Gastrocnemius medialis (tissue), 4 donors: ENCODE data around the gene CPE.

Source experiments
- CTCF ChIP-seq, 5 experiments: fragments of 450-650 bp in 3 of 5; fragments of 200-600 bp in 2 of 5; sonication (generic) in 2 of 5; IDR thresholded peaks in 4 of 5; conservative IDR thresholded peaks in 1 of 5; 1 replicate in 4 of 5; 2 replicates in 1 of 5; pipeline ENCODE4 v1.5.1; 2016 to 2019; ENCODE audit warnings: antibody characterized with exemption in 5 of 5, mild to moderate bottlenecking in 3 of 5, moderate library complexity in 3 of 5
- POLR2A ChIP-seq, 2 donors: fragments of 450-650 bp; IDR thresholded peaks; one replicate each; pipeline ENCODE4 v1.6.1; 2017; ENCODE audit warnings: antibody characterized with exemption in 2 of 2, mild to moderate bottlenecking in 2 of 2, moderate library complexity in 2 of 2

- TF ChIP-seq CTCF (IDR thresholded peaks at IDR 0.05 in 4 of 5, conservative IDR thresholded peaks at IDR 0.05 in 1 of 5), result no peak
- no peak for TF ChIP-seq POLR2A (IDR thresholded peaks at IDR 0.05)
These were observed 129.7 kb downstream of the CPE start for GRCh38 chr4:165508372-165509120.
